NCI-H82 treated with DMSO at 0.1 percent for 48 hours (cell line): ENCODE measurements around the gene CHCHD3.
"Not testable (repeated sequence)": the region's sequence is repeated elsewhere in the genome, so short reads cannot be mapped to it uniquely, and the experiment has no call there.

Source experiments
- DNase-seq: peaks from one replicate; lab custom pipeline; 2025; ENCODE audit not compliant: unreplicated experiment; lab: John Stamatoyannopoulos, UW

The CHCHD3 gene

GRCh38 chr7:132910657-132911056 is 171.2 kb downstream of the CHCHD3 start:
- no peak for DNase-seq

- DNase-seq, result no peak
These were observed 174.4 kb downstream of the CHCHD3 start for GRCh38 chr7:132907380-132907940.

DNA sequence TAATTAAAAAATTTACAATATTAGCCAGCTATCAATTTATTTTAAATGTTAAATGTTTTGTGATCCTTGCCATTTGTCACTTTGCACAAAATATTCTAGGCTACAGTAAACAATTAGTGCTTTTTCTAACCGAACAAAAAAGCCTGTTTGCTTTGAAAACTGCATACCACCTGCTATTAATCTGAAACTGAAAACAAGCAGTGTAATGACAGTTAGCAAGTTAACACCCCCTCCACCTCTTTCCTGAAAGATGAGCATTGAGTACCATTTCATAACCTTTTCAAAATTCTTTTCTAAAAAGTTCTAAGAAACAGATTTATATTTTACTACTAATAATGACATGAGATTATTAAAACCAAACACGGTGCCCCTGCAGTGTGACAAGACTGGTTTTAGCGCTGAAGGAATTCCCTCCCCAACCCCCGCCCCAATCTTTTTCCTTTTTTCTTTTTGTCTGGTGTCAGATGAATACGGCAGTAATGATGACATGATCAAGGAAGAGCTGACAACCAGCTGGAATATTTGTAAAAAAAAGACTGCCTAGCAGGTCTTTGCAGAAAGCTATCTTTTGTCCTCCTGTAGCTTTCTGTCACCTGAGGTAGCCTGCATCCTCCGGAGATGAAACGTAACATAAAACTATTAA is 175.6 kb downstream of the CHCHD3 start:
- DNase-seq, result no peak

DNA sequence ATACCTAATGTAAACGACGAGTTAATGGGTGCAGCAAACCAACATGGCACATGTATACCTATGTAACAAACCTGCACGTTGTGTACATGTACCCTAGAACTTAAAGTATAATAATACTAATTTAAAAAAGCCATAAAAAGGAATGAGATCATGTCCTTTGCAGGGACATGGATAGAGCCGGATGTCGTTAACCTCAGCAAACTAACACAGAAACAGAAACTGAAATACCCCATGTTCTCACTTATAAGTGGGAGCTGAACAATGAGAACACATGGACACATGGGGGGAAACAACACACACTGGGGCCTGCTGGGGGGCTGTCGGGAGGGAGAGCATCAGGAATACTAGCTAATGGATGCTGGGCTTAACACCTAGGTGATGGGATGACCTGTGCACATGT is 176.8 kb downstream of the CHCHD3 start:
- not testable (repeated sequence) for DNase-seq

DNA sequence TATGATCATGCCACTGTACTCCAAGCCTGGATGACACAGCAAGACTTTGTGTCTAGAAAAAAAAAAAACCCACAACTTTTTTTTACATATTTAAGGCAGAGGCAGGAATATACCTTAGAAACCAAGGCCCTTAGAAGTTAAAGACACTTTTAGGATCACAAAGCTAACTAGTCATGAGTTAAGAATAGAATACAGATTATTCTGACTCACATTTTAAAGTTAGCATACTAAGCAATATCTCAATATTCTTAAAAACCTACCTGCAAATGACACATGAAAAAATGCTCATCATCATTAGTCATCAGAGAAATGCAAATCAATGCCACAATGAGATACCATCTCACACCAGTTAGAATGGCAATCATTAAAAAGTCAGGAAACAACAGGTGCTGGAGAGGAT is 177.7 kb downstream of the CHCHD3 start:
- DNase-seq, result no peak

- not testable (repeated sequence) for DNase-seq
These were observed 179.6 kb downstream of the CHCHD3 start for GRCh38 chr7:132902294-132902693.

DNA sequence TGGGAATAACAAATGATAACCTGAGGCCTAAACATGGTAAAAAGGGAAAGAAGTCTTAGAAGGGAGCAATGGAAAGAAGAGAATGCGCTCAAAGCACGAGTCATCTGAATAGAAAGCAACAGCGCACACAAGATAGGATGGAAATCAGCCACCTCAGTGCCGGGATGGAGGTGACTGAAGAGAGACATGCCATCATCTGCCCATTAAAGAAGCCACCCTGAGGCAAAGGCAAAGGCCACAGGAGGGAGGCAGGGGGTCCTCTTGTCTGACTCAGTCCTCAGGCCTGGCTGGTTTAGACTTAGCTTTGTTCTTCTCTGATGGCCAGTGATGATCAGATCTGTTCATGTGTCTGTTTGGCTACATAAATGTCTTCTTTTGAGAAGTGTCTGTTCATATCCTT is 180.6 kb downstream of the CHCHD3 start:
- DNase-seq, result no peak

DNA sequence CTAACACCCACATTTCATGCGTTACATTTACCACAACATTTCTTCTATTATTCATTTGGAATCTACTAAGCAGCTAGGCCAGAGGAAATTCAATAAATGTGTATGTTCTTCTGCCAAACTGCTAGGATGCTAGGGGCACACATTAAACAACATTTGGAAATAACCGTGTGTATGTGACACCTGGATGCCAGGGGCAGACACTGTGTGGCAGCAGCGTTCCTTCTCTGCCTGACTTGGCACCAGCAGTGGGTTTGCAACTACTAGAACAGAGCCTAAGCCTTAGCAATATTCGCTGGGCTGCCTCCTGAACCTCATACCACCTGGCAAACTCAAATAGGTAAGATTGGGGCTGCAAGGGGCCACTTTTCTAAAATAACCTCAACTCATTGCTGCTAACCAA is 182.1 kb downstream of the CHCHD3 start:
- no peak for DNase-seq

- not testable (repeated sequence) for DNase-seq
These were observed 183.2 kb downstream of the CHCHD3 start for GRCh38 chr7:132898641-132899175.

DNA sequence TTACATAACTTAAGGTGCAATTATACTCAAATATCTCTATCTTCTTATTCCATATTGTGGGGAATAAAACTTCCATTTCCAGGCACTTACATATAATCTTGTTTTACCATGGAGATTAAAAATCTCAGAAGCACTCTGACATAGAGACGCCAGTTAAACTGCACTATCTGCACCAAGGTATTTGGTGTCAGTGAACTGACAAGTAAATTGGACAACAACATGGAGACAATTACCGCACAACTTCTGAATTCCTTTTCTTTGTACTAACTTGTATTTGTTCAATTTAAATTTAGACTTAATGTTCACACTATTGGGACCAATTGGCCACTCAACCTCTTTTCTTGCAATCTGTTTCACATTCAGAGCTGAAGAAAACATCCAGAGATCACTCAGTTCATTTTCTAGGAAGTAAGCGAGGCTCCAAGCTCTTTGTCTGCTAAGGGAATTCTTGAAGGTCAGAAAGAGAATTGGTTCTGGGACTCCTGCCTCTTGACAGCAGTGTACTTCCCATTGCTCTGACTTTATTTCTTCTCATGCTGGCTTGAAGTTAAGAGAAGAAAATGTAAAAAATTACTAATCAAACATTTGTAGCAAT is 184.7 kb downstream of the CHCHD3 start:
- no peak for DNase-seq

- DNase-seq, result no peak
These were observed 186.7 kb downstream of the CHCHD3 start for GRCh38 chr7:132895231-132895630.

DNA sequence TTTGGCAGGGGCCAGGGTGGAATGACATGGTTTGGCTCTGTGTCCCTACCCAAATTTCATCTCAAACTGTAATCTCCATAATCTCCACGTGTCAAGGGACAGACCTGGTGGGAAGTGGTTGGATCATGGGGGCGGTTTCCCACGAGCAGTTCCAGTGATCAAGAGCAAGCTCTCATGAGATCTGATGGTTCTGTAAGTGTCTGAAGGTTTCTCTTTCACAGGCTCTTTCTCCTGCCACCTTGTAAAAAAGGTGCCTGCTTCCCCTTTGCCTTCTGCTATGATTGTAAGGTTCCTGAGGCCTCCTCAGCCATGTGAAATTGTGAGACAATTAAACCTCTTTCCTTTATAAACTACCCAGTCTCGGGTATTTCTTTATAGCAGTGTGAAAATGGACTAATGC is 188.3 kb downstream of the CHCHD3 start:
- DNase-seq, result no peak

GRCh38 chr7:132892744-132893143 is 189.1 kb downstream of the CHCHD3 start:
- not testable (repeated sequence) for DNase-seq

- peak; percentile 77 for DNase-seq
These were observed 190.3 kb downstream of the CHCHD3 start for GRCh38 chr7:132891554-132891953.

DNA sequence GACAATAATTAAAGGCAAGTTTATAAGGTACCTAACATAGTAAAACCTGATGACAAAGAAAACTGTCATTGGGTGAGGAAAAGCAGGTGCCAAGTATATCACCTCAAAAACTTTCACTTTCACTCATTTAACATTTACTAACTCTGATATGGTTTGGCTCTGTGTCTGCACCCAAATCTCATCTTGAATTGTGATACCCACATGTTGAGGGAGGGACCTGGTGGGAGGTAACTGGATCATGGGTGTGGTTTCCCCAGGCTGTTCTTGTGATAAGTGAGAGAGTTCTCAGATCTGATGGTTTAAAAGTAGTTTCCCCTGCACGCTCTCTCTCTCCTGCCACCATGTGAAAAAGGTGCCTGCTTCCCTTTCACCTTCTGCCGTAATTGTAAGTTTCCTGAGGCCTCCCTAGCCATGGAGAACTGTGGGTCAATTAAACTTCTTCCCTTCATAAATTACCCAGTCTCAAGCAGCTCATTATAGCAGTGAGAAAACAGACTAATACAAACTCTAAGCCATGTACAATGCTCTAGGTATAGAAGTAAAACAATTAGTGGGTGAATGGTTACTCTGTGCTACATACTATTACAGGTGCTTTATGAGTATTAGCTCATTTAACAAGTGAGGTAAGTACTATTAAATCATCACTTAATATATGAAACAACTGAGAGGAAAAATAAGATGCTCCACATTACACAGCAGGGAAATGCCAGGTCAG is 199.0 kb downstream of the CHCHD3 start:
- no peak for DNase-seq

DNA sequence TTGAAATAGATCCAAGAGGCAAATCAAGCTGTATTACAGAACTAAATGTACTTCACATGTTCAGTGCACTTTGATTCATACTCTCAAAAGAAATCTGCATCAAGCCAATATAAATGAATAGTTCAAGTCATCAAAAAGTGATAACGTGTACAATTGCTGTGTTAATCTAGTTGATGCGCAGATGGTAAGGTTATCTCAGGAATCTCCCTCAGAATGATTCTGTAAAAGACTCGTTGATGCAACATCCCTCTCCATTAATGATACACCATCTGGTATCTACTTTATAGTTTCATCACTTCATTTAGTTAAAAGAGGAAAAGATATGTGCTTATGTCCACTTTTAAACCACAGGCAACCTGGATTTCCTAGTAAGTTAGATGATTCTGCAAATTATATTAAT is 200.6 kb downstream of the CHCHD3 start:
- no peak for DNase-seq

DNA sequence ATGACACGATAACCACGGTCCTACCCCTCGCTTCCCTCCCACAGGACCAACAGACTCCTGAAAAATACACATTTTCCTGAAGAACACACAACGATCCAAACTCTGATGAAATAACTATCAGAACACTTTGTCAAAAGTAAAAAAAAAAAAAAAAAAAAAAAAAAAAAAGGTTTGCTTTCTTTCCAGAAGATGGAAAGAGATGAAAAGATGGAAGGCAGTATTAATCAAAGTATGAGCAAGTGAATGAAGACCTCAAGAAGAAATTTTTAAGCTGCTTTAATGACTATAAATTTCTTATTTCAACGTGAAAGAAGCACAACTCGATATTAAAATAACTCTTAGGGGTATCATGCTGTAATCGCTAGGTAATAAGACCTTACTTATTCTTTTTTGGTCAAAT is 202.3 kb downstream of the CHCHD3 start:
- no peak for DNase-seq

GRCh38 chr7:132878204-132878919 is 203.5 kb downstream of the CHCHD3 start:
- no peak for DNase-seq

DNA sequence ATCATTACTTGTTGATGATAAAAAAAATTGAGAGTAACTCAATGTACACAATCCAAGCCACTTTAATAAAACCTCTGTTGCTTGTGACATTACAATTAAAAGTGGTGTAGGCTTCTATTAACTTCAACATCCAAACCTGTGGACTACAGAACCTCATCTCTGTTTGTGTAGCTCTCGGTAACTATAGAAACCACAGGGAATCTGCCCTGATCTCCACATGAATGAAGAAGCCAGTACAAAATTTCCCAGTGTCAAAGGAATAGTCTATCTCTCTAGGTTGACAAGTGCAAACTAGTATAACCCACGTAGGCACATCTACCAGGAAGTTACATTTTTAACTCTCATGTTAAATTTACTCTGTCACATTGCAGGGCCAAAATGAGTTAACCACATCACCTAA is 204.3 kb downstream of the CHCHD3 start:
- DNase-seq, result no peak

- DNase-seq, result peak; percentile 92
These were observed 205.3 kb downstream of the CHCHD3 start for GRCh38 chr7:132876576-132876975.

GRCh38 chr7:132872034-132872433 is 209.9 kb downstream of the CHCHD3 start:
- DNase-seq, result no peak
